ENCODE data around the gene LGR6. TPM values are rescaled to one million over a fixed set of nuclear protein-coding genes. Genes with fewer than 3 reads are reported as not detected.

Gene LGR6
- total RNA-seq, 1 experiment from 2014 or later, result 1.0 TPM

DNA sequence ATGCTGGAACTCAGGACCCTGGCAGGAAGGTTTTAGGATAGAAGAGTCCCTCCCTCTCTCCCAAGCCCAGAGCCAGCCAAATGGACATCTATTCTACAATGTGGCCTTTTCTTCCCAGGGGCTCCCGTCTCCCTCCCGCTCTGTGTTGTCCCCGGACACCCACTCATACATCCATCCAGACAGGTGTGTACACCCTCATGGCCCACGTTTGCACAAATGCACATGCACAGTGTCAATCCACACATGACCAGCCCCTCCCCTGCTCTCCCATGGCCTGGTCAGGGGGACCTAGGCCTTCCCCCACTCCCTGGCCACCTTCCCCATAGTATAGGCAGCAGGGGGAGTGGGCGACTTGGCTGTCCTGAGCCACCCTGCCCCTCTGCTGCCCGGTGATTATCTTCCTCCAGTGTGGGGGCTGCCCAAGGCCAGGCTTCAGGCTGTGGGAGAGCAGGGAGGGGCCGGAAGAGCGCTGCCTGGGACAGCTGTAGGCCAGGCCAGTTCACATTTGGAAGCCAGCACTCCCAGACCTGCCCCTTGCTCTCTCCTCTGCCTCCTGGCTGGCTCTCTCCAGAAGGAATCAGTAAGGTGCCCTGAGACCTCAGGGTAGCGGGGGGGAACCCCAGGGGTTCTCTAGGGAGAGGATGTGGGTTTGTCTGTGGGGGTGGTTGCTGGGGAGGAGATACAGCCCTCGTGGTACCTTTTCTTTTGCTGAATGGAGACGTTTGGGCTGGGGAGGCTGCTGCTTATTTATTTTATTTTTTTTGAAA lies 29.1 kb upstream of the LGR6 start:
- Histone ChIP-seq H3K79me2 (ENCODE audit: insufficient read depth, low read length) (no peaks in the 10 kb centered on the region), H4K20me1 (ENCODE audit: control insufficient read depth, insufficient read depth, insufficient read length) (no peaks in the 10 kb centered on the region), H2AFZ (ENCODE audit: low read length) (no peak overlapping the region), H4K91ac (ENCODE audit: insufficient read length, low read depth, low read length) (no peak overlapping the region), H3K23me2 (ENCODE audit: insufficient read length, low read depth, low read length, poor library complexity, severe bottlenecking) (no peaks in the 10 kb centered on the region), H3K4me2 (ENCODE audit: insufficient read depth, insufficient read length, low read length) (no peak overlapping the region), H3K4ac (ENCODE audit: low read depth, low read length) (no peak overlapping the region), H3K27ac (ENCODE audit: insufficient read length, low read depth, low read length) (no peak overlapping the region), H4K8ac (replicated peaks; ENCODE audit: insufficient read length, low read depth, low read length) (no peak overlapping the region), H3K9ac (ENCODE audit: extremely low read depth, insufficient read length, low read length) (no peak overlapping the region), H2BK15ac (ENCODE audit: low read depth, low read length) (no peak overlapping the region), H3K56ac (ENCODE audit: insufficient read length, low read depth, low read length) (no peak overlapping the region), H2BK5ac (ENCODE audit: insufficient read length, low read length) (no peak overlapping the region), H3K4me1 (ENCODE audit: insufficient read depth, low read length) (peaks cover 7% of the 10 kb centered on the region; the same call in 1 of the 2 replicates), H3K9me3 (ENCODE audit: control insufficient read depth, low read depth, low read length) (no peaks in the 10 kb centered on the region), H3K79me1 (ENCODE audit: insufficient read depth, low read depth, low read length, poor library complexity, severe bottlenecking) (no peaks in the 10 kb centered on the region), H4K5ac (ENCODE audit: insufficient read length, low read depth, low read length) (no peak overlapping the region), H3K18ac (ENCODE audit: insufficient read length, low read depth, low read length) (no peak overlapping the region), H2BK120ac (ENCODE audit: low read depth, low read length, poor library complexity, severe bottlenecking) (no peak overlapping the region), H2BK20ac (ENCODE audit: low read depth, low read length, poor library complexity, severe bottlenecking) (no peak overlapping the region), H3K14ac (ENCODE audit: insufficient read depth, low read length) (no peak overlapping the region), H3K27me3 (ENCODE audit: insufficient read depth, low read length) (no peaks in the 10 kb centered on the region), H3K23ac (ENCODE audit: insufficient read length, low read depth, low read length) (no peak overlapping the region), H3T11ph (ENCODE audit: low read length) (no peak overlapping the region), H2BK12ac (ENCODE audit: insufficient read length, low read depth, low read length) (no peak overlapping the region), H2AK5ac (ENCODE audit: insufficient read length, low read length) (no peak overlapping the region)
- Mint-ChIP-seq H3K9me3 (no peaks in the 10 kb centered on the region), H3K27ac (peak overlapping the region in 1 of 3 experiments; percentile 36; a peak in 2 of 7 replicates), H3K27me3 (ENCODE audit: low read depth) (no peaks in the 10 kb centered on the region; the same call in 1 of the 2 replicates), H3K36me3 (ENCODE audit: insufficient read depth in 1 of 3, low read depth in 3 of 3) (no peaks in the 10 kb centered on the region; a peak in 1 of 7 replicates), H3K4me1 (peaks cover 34 to 69% of the 10 kb centered on the region in 2 experiments), H3K4me3 (0 out of 5 replicates have a peak overlapping the region, but pooled peaks of 1 of the 2 experiments have one; percentile 4)
- TF ChIP-seq, protein P1, sequence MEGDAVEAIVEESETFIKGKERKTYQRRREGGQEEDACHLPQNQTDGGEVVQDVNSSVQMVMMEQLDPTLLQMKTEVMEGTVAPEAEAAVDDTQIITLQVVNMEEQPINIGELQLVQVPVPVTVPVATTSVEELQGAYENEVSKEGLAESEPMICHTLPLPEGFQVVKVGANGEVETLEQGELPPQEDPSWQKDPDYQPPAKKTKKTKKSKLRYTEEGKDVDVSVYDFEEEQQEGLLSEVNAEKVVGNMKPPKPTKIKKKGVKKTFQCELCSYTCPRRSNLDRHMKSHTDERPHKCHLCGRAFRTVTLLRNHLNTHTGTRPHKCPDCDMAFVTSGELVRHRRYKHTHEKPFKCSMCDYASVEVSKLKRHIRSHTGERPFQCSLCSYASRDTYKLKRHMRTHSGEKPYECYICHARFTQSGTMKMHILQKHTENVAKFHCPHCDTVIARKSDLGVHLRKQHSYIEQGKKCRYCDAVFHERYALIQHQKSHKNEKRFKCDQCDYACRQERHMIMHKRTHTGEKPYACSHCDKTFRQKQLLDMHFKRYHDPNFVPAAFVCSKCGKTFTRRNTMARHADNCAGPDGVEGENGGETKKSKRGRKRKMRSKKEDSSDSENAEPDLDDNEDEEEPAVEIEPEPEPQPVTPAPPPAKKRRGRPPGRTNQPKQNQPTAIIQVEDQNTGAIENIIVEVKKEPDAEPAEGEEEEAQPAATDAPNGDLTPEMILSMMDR (conservative IDR thresholded peaks at IDR 0.05), result no peak
- no peak for DNase-seq
- no CpG with 5 or more reads among the region's 11 CpGs for WGBS (ENCODE audit: extremely low coverage, insufficient read length, low lambda C conversion rate)

Measured in H9 (cell line).